SJCRH30 (cell line): Measurements from ENCODE around the gene GGA3. TPM values are rescaled to one million over a fixed set of nuclear protein-coding genes. Genes with fewer than 3 reads are reported as not detected.
"Not testable (repeated sequence)": the region's sequence is repeated elsewhere in the genome, so short reads cannot be mapped to it uniquely, and the experiment has no call there.

Experiments used
- DNase-seq, 2 experiments: peaks; one replicate each; pipeline ENCODE4 v3.0.0-alpha.2; 2015 to 2020
- H3K27ac ChIP-seq: fragments of 250-450 bp; sonication (Bioruptor Pico); 2 replicates; pipeline ENCODE4 v1.5.1; 2020; ENCODE audit warnings: mild to moderate bottlenecking, moderate library complexity
- H3K27me3 ChIP-seq: fragments of 250-450 bp; sonication (Bioruptor Pico); 2 replicates; pipeline ENCODE4 v1.5.1; 2020; ENCODE audit warnings: mild to moderate bottlenecking, moderate library complexity
- H3K36me3 ChIP-seq: fragments of 250-450 bp; sonication (Bioruptor Pico); 2 replicates; pipeline ENCODE4 v1.5.1; 2020; ENCODE audit warnings: mild to moderate bottlenecking, moderate library complexity
- H3K4me1 ChIP-seq: fragments of 250-450 bp; sonication (Bioruptor Pico); 2 replicates; pipeline ENCODE4 v1.5.1; 2020; ENCODE audit warnings: mild to moderate bottlenecking, moderate library complexity
- H3K4me3 ChIP-seq: fragments of 250-450 bp; sonication (Bioruptor Pico); 2 replicates; pipeline ENCODE4 v1.5.1; 2020; ENCODE audit warnings: mild to moderate bottlenecking, moderate library complexity
- H3K9me3 ChIP-seq: fragments of 250-450 bp; sonication (Bioruptor Pico); replicated peaks from 2 replicates; pipeline ENCODE4 v1.5.1; 2020; ENCODE audit warnings: mild to moderate bottlenecking, moderate library complexity
- total RNA-seq: library from RNA; depleted of rRNA; stranded (reverse); fragments of >200 nt; shearing (Covaris generic); gene quantifications from 2 replicates; pipeline ENCODE4 v1.2.3, GENCODE V29; 2014

GGA3 gene
- total RNA-seq, 1 experiment from 2014 or later: 26.6 TPM

DNA sequence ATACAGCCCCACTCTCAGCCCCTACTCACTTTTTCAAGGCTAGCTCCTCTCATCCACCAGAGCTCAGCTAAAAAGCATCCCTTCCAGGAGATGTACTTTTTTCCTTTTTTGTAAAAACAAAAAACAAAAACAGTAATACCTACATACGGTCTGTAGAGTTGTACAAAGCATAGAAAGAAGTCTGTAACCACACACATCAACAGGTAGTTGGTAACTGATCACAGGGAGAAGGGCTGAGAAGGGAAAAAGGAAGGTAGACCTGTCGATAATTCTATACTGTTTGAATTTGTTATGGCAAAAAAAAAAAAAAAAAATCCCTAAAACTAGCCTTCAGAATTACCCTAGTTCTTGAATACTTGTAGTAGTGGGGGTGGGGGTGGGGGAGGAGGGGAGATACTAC, 27.0 kb upstream of the GGA3 start:
- H3K27me3 ChIP-seq: no peaks in the 10 kb centered on the region
- no peak for DNase-seq
- no peaks in the 10 kb centered on the region for H3K36me3 ChIP-seq
- no peaks in the 10 kb centered on the region; the same call in 1 of the 2 replicates for H3K4me1 ChIP-seq
- H3K9me3 ChIP-seq: no peaks in the 10 kb centered on the region
- H3K4me3 ChIP-seq: peak overlapping the region; percentile 79
- no peak overlapping the region for H3K27ac ChIP-seq

DNA sequence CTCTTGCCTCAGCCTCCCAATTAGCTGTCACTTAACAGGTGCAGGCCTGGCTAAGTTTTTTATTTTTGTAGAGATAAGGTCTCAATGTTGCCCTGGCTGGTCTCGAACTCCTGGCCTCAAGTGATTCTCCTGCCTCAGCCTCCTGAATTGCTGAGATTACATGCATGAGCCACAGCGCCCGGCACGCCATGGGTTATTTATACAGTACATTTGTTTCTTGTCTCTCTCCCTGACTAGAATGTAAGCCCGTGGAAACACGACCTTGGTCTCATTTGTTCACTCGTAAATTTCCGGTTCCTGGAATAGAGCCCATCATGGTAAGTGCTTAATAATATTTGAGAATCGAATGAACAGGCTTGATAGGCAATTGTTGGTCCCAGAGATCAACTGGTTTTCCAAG, 25.8 kb upstream of the GGA3 start:
- H3K4me1 ChIP-seq: no peaks in the 10 kb centered on the region; the same call in 1 of the 2 replicates
- H3K9me3 ChIP-seq: no peaks in the 10 kb centered on the region
- no peak for DNase-seq
- no peaks in the 10 kb centered on the region for H3K27me3 ChIP-seq
- 0 out of 2 replicates have a peak, but pooled peaks cover 3% of the 10 kb centered on the region for H3K36me3 ChIP-seq
- H3K4me3 ChIP-seq: no peak overlapping the region
- no peak overlapping the region for H3K27ac ChIP-seq

DNA sequence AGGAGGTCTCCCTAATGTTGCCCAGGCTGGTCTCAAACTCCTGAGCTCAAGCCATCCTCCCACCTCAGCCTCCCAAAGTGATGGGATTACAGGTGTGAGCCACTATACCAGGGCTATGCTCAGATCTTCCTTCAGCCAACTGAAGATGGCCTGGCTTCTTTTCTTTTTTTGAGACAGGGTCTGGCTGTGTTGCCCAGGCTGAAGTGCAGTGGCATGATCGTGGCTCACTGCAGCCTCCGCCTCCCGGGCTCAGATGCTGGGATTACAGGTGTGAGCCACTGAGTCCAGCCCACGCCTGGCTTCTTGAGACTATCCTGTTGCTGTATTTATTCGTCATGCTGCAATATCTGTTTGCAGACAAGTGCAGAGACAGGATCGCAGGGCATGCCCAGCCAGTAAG, 23.7 kb upstream of the GGA3 start:
- Histone ChIP-seq H3K36me3 (peaks cover 7% of the 10 kb centered on the region; the same call in 1 of the 2 replicates), H3K27me3 (no peaks in the 10 kb centered on the region), H3K9me3 (no peaks in the 10 kb centered on the region), H3K27ac (no peak overlapping the region), H3K4me1 (no peaks in the 10 kb centered on the region; the same call in 1 of the 2 replicates), H3K4me3 (no peak overlapping the region)
- DNase-seq: no peak

DNA sequence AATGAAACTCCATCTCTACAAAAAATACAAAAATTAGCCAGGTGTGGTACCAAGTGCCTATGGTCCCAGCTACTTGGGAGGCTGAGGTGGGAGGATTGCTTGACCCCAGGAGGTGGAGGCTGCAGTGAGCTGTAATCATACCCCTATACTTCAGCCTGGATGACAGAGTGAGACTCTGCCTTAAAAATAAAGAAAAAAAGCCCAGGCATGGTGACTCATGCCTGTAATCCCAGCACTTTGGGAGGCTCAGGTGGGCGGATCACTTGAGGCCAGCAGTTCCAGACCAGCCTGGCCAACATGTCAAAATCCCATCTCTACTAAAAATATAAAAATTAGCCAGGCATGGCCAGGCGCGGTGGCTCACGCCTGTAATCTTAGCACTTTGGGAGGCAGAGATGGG, 18.8 kb upstream of the GGA3 start:
- DNase-seq, H3K4me3 ChIP-seq, H3K9me3 ChIP-seq, H3K36me3 ChIP-seq, H3K27me3 ChIP-seq, H3K27ac ChIP-seq: not testable (repeated sequence)
- H3K4me1 ChIP-seq: peaks cover 14% of the 10 kb centered on the region

DNA sequence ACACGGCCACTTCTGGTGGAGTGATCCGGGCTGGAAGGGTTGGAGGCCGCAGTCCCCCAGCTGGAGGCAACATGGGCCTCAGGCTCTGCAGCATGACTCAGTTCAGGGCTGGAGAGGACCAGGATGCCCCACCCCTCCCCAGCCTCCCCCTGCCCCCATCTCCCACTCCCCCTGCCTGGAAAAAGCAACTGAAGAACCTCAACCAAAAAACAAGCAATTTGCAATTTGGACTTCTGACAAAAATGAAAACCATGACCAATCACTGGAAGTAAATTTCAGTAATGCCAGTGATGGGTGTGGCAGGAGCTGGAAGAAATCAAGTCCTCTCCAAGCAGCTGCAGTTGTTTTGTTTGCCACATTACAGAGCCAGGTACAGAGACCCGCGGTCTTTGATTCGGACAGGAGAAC, 16.3 kb upstream of the GGA3 start:
- Histone ChIP-seq H3K36me3 (peaks cover 4% of the 10 kb centered on the region; the same call in 1 of the 2 replicates), H3K4me3 (no peak overlapping the region), H3K9me3 (no peaks in the 10 kb centered on the region), H3K27ac (peak overlapping the region; percentile 64), H3K27me3 (no peaks in the 10 kb centered on the region), H3K4me1 (peaks cover 14% of the 10 kb centered on the region)
- DNase-seq: peak; percentile 56 to 57

DNA sequence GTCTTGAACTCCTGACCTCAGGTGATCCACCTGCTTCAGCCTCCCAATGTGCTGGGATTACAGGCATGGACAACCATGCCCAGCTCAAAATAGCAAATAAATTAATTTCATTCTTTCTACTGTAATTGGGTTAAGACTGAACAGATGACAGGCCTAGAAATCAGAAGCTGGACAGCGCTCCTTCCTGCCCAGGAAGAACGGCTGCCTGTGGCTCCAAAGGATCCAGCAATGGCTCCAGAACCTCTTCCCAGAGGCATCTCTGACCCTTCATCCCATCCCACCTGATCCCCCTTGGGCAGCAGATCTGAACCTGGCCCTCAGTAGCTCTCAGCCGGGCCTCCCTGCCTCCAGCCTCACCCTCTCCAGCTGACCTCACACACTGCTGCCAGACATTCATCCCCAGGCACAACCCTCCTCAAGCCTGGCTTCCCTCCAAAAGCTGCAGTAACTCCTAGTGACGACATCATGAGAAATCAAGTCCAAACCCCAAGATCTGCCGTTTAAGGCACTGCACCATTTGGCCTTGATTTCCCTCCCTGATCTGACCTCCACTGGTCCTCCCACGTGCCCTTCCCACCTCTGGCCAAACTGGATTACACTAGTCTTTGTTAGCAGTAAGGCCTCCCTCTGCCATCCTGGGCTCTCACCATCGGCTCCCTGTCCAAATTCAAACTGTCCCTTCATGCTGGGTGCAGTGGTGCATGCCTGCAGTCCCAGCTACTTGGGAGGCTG, 12.7 kb upstream of the GGA3 start:
- H3K36me3 ChIP-seq: no peaks in the 10 kb centered on the region
- H3K27me3 ChIP-seq: no peaks in the 10 kb centered on the region
- H3K4me1 ChIP-seq: peaks cover 17% of the 10 kb centered on the region
- H3K9me3 ChIP-seq: no peaks in the 10 kb centered on the region
- no peak overlapping the region for H3K4me3 ChIP-seq
- no peak overlapping the region for H3K27ac ChIP-seq
- no peak for DNase-seq

DNA sequence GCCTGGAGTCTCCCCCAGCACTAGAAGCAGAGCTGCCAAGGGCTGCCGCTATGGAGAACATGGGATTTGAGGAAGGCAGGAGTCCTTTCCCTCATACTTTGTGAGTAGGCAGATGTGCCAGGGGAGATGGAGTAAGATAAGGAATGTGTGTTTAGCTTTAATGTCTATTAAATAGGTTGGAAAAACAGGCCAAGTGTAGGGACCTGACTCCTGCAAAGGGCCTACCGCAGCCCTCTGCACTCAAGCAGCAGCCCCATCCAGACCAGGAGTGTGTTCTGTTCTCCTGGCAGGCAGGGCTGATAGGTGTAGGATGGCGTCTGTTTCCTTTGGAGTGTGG, 11.4 kb upstream of the GGA3 start:
- Histone ChIP-seq H3K27me3 (no peaks in the 10 kb centered on the region), H3K9me3 (no peaks in the 10 kb centered on the region), H3K36me3 (no peaks in the 10 kb centered on the region), H3K27ac (no peak overlapping the region), H3K4me3 (no peak overlapping the region), H3K4me1 (peaks cover 9% of the 10 kb centered on the region)
- DNase-seq: no peak

DNA sequence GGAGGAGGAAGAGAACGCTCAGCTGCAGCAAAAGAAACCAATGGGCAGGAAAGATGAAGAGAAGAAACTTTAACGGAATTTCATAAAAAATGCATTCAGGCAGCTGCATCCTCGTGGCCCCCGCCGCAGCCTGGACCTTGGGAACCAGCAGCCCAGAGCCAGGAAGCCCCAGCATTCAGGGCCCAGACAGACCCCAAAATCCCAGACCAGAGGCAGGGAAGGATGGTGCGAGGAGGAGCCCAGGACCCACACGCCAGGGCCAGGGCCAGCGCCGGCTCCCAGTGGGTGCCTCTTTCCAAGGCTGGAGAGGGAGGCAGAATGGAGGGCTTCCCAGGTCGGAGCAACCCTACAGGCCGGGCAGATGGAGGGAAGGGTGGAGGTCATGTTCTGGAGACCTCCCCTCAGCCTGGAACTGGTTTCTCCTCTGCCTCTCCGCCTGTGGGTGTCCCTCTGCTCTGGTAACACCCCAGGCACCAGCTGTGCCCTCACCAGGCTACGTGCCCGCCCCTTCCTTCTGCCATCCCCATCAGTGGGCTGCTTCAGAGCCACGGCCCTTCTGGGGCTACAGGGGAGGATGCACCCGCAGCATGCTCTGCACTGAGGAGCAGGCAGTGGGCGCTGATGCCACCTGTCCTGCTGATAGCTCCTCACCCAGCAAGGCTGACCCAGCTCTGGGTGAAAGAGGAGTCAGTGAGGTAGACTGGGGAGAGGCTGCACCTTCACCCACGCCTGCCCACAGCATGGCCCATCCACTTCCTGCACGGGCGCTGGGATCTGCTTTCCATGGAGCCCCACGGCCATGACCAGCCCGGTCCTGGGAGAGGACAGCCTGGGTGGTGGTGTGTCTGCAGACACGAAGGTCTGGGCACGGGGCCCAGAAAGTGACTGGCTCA, 10.8 kb upstream of the GGA3 start:
- H3K27me3 ChIP-seq: no peaks in the 10 kb centered on the region
- H3K27ac ChIP-seq: no peak overlapping the region
- H3K4me3 ChIP-seq: no peak overlapping the region
- no peak for DNase-seq
- no peaks in the 10 kb centered on the region for H3K36me3 ChIP-seq
- H3K4me1 ChIP-seq: peaks cover 5% of the 10 kb centered on the region
- H3K9me3 ChIP-seq: no peaks in the 10 kb centered on the region

DNA sequence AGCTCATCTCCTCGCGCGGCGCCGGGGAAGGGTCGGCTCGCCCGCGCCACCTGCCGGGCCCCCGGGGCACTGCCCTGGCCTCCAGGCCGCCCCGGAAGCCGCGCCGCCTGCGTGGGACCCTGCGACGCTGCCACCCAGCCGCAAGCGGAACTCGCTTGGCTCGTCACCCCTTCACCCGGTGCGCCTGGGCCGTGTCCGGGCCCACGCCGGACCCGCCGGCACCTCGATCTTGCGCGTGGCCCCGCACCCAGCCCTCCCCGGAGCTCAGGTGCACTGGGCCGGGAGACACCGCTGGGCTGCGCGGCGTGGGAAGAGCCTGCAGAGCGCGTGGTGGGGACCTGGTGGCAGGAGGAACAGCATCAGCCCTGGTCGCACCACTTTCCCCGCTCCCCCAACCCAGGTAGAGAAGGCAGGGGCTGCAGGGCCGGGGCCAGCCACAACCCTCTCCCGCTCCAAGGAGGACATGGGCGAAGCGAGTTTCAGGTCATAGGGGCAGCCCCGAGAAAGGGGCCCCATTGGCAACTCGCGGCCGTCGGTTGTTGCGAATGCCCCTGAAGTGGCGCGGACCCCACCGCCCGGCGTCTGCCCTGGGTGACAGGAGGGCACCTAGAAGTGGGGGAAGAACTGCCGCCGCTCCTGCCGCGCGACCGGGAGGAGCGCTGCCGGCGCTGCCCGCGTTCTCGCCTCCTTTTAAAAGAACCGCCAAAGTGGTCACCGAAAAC, 10.0 kb upstream of the GGA3 start:
- Histone ChIP-seq H3K27ac (no peak overlapping the region; the same call in 1 of the 2 replicates), H3K27me3 (no peaks in the 10 kb centered on the region), H3K36me3 (peaks cover under 1% of the 10 kb centered on the region; the same call in 1 of the 2 replicates), H3K9me3 (no peaks in the 10 kb centered on the region), H3K4me1 (peaks cover 3% of the 10 kb centered on the region; the same call in 1 of the 2 replicates), H3K4me3 (peak overlapping the region; percentile 83)
- DNase-seq: peak; percentile 70 to 87

DNA sequence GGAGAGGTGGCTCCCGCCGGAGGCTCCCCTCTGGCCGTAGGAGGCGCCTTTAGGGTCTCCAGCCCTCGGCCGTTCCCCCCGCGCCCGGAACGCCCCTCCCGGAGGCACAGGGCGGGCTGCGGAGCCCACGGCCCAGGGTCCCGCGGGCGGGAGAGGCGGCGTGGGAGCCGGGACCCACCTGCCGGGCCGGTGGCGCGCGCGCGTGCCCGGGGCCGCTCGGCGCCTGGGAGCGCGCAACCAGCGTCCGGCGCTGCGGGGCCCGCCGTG, 9.5 kb upstream of the GGA3 start, which contains the start of gene MIF4GD:
Gene MIF4GD, minus strand, starts transcription at position 266 of the 267 bp plus-strand sequence. CDS start 1,036 bp downstream, outside the sequence.
- Histone ChIP-seq H3K9me3 (no peaks in the 10 kb centered on the region), H3K27me3 (no peaks in the 10 kb centered on the region), H3K4me1 (peaks cover 3% of the 10 kb centered on the region; the same call in 1 of the 2 replicates), H3K4me3 (peak within 1 kb of the TSS; percentile 83), H3K36me3 (peaks cover 5% of the 10 kb centered on the region), H3K27ac (peak within 1 kb of the TSS; percentile 13; the same call in 1 of the 2 replicates)
- DNase-seq: no peak

DNA sequence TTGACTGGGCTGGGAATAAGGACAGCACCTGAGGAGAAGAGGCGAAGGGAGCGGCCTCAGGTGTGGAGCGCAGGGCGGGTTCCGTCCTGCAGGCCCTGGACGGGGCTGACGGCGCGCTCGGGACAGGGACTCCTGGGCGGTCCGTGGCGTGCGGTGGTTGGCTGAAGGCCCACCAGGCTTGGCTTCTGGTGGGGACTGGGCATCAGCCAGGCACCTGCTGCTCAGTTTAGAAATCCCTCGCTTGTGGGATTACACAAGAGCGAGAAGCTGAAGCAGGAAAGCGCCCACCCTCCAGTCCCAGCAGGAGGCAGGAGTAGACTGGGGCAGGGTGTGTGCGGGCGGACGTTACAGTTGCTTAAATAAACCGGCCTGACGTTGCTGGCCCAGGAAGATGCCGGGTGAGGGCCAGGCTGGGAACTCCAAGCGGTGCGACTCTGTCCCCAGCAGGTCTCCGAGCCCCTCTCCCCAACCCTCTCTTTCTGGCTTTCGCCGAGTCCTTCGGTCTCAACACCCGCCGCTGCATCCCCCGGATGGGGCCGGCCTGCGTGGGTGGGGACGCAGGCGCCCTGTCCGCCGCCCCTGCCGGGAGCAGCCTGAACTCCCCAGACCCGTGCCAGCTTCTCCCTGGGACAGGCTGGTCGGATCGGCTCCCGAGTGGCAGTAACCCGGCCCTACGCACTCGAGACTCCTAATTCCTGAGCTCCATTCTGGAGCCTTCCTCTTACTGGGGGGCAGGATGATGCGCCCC, 9.0 kb upstream of the GGA3 start:
- H3K4me3 ChIP-seq: peak overlapping the region; percentile 83
- H3K9me3 ChIP-seq: no peaks in the 10 kb centered on the region
- no peaks in the 10 kb centered on the region for H3K27me3 ChIP-seq
- H3K4me1 ChIP-seq: peaks cover 3% of the 10 kb centered on the region; the same call in 1 of the 2 replicates
- DNase-seq: peak; percentile 86 to 88
- peak overlapping the region; percentile 13; the same call in 1 of the 2 replicates for H3K27ac ChIP-seq
- H3K36me3 ChIP-seq: peaks cover 10% of the 10 kb centered on the region

DNA sequence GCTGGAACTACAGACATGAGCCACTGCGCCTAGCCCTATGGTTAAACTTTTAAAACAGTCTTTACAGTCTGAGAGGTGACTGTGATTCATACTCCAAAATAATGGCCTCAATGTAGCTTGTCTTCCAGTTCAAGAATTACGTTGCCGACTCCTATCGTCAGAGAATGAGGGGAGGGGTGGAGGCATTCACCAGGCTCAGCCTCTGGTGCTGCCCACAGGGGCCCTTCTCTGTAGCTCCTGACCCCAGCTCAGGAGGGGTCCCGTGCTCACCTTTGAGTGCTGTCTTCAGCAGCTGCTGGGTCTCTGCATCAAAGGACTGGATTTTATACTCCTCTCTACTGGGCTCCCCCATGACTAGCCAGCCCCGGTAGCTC, 8.4 kb upstream of the GGA3 start:
- Histone ChIP-seq H3K36me3 (peaks cover 12% of the 10 kb centered on the region), H3K27me3 (no peaks in the 10 kb centered on the region), H3K4me1 (peaks cover 3% of the 10 kb centered on the region; the same call in 1 of the 2 replicates), H3K9me3 (no peaks in the 10 kb centered on the region), H3K27ac (no peak overlapping the region), H3K4me3 (peak overlapping the region; percentile 83)
- DNase-seq: no peak

DNA sequence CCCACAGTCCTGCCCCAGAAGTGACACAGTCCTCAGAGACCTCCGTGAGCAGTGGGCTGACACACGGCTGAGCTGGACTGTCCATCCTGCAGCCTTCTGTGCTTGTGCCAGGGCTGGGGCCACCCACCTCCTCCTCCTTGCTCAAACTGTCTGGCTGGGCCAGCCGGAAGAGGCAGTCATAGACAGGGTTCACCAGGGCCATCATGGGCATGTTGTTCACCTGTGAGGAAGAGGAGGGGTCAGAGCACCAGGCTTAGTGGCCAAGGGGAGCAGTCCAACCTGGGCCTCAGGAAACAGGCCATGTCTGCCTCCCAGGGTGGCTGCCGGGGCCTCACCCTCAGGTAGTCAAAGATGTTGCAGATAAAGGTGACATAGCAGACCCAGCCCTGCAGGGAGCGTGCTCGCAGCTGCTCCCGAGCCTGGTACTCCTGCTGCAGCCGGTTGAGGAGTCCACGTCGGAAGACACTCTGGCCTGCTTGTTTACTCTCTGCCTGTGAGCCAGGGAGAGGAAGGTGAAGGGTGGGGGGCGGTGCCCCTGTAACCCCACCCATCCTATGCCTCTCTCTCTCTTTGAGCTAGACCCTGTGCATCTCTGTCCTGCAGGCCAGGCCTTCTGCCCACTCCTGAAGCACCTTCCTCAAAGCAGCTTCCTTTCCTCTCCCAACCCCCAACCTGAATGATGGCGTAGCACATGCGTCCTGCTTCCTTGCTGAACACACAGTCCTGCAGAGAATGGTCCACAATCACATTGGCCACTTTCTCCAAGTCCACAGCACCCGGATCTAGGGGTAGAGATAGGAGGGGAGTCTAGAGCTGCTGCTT, 6.2 kb upstream of the GGA3 start:
- DNase-seq: no peak
- Histone ChIP-seq H3K4me3 (no peak overlapping the region), H3K4me1 (peaks cover 3% of the 10 kb centered on the region; the same call in 1 of the 2 replicates), H3K27me3 (no peaks in the 10 kb centered on the region), H3K36me3 (peaks cover 21% of the 10 kb centered on the region), H3K27ac (no peak overlapping the region), H3K9me3 (no peaks in the 10 kb centered on the region)

DNA sequence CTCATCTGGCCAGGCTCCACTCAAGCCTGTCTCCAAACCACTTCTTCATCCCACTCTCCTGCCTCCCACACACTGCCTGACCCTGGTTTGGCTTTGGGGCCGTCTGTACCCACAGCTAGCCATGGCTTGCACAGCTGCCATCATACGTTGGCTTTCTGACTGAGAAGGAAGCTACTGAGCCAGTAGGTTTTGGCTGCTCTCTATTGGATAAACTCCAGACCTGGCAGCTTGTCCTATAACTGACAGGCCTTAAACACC, 5.7 kb upstream of the GGA3 start:
- Histone ChIP-seq H3K4me3 (no peak overlapping the region), H3K4me1 (peaks cover 5% of the 10 kb centered on the region; the same call in 1 of the 2 replicates), H3K27ac (no peak overlapping the region), H3K27me3 (no peaks in the 10 kb centered on the region), H3K9me3 (no peaks in the 10 kb centered on the region), H3K36me3 (peaks cover 21% of the 10 kb centered on the region)
- no peak for DNase-seq
